Limb (tissue), 2 donors: ENCODE data around the gene SLC17A7.

Experiments
- DNase-seq, 2 donors: peaks; one replicate each; pipeline ENCODE4 v3.0.0-alpha.2; 2016; ENCODE audit errors: extremely low spot score in 2 of 2

Gene SLC17A7

GRCh38 chr19:49428547-49429451, 12.5 kb downstream of the SLC17A7 start:
- DNase-seq, result no peak

GRCh38 chr19:49427855-49428546, 13.3 kb downstream of the SLC17A7 start:
- no peak for DNase-seq

DNA sequence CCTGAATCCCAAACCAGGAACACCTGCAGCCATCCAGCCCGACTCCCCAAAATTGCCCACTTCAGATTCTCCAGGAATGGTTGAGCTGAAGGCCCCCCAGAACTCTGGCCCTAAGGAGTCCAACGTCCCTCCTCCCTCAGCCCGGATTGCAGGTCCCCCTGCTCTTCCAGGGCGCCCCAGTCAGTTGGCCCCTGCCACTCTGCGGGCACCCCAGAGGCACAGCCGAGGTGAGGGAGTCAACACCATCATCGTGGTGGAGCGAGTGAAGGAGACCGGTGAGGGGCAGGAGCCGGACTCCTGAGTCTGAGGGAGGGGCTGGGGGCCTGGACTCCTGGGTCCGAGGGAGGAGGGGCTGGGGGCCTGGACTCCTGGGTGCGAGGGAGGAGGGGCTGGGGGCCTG, 14.0 kb downstream of the SLC17A7 start:
- no peak for DNase-seq

- DNase-seq, result no peak
These were observed 15.3 kb downstream of the SLC17A7 start for GRCh38 chr19:49425922-49426592.

GRCh38 chr19:49425178-49425577, 16.1 kb downstream of the SLC17A7 start, which contains the start of gene GFY:
TSS of gene GFY (plus strand) at chr19:49425388. CDS start at chr19:49426431, 1,043 bp downstream.
- no peak for DNase-seq

DNA sequence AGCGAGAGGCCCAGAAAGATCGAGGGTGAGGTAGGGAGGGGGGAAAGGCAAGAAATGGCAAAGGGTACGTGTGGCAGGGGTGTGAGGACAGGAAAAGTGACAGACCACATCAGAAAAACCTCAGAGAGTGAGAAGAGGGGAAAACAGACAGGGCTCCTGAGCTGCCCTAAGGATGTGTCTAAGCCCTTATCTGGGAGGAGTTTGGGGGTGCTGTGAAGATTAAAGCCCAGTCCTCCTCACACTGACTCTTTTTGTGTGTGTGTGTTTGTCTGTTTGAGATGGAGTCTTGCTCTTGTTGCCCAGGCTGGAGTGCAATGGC, 17.4 kb downstream of the SLC17A7 start:
- DNase-seq, result no peak

- no peak for DNase-seq
These were observed 18.0 kb downstream of the SLC17A7 start, which contains the start of gene PTH2 for GRCh38 chr19:49423071-49423984. TSS of gene PTH2 (minus strand) at chr19:49423441. CDS start at chr19:49423339, 102 bp downstream.

DNA sequence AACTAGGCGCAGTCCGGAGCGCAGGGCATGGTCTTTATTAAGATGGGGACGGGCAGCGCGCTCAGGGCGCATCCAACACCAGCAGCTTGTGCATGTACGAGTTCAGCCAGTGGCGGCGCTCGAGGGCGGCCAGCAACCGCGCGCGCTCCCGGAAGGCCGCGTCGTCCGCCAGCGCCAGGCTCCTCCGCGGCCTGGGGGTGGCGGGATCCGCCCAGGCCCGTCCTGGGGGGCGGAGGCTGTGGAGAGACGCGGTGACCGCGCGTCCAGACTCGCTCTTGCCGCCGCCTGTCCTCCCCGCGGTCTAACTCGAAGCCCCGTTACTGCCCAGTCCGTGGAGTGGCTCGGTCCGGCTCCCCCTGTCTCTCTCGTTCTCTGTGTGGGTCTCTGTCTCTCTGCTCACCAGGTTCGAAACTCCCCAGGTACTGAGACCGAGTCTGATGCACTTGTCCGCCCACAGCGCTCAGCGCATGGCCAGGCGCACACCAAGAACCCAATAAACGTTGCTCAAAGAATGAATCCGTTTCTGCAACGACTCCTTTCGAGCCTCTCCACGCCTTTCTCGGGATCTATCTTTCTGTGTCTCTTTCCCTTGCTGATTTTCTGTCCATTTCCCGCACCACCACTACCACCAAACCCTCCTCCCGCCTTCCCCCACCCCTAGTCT, 18.8 kb downstream of the SLC17A7 start:
- DNase-seq, result peak in 1 of 2 donors; percentile 67

DNA sequence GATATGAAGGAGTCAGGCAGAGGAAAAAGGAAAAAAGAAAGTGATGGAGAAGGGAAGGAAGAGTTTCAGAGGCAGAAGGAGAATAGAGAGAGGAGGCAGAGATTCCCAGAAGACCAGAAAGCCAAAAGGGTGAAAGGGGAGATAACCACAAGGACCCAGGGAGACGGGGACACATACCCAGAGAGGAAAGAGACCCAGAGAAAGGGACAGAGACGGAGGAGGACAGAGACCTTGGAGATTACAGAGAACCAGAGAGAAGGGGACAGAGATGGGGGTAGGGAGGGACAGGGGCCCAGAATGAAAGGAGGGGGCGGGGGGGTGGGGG, 19.5 kb downstream of the SLC17A7 start:
- no peak for DNase-seq

- peak; percentile 51 to 79 for DNase-seq
These were observed 20.1 kb downstream of the SLC17A7 start for GRCh38 chr19:49421039-49421877.

GRCh38 chr19:49420227-49420626, 21.1 kb downstream of the SLC17A7 start:
- DNase-seq, result no peak

GRCh38 chr19:49419173-49419572, 22.2 kb downstream of the SLC17A7 start:
- no peak for DNase-seq

GRCh38 chr19:49418511-49418910, 22.8 kb downstream of the SLC17A7 start:
- DNase-seq, result no peak

- DNase-seq, result no peak
These were observed 24.2 kb downstream of the SLC17A7 start for GRCh38 chr19:49417088-49417487.

GRCh38 chr19:49415810-49416200, 25.5 kb downstream of the SLC17A7 start:
- no peak for DNase-seq

DNA sequence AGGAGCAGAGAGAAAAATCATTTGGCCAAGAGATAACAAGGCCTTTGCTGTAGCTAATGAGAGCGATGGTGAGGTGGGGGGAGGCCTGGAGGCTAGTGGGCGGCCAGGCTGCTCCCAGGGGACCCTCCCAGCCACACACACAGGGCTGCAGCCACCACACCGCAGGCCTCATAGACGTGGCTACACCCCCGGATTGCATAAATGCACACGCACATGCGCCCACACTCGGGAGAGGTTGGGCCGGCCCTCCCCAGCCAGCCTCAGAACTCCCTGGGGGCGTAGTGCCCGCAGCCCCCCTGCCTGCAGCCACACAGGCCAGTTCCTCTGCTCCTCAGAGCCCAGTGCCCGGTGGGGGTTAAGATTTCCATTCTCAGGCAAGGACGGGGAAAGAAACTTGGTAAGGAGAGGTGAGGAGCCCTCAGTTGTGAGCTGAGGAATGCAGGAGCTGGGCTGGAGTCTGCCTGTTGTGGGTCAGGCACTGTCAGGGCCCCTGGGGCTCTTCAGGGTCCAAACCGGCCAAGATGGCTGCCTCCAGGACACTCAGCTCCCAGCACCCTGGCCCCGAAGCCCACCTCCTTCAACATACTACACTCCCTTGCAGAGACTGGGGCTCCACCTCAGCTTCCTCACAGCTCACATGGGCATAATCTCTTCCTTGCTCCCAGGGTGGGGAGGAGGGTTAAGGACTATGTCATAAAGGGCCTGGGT, 26.1 kb downstream of the SLC17A7 start:
- no peak for DNase-seq

DNA sequence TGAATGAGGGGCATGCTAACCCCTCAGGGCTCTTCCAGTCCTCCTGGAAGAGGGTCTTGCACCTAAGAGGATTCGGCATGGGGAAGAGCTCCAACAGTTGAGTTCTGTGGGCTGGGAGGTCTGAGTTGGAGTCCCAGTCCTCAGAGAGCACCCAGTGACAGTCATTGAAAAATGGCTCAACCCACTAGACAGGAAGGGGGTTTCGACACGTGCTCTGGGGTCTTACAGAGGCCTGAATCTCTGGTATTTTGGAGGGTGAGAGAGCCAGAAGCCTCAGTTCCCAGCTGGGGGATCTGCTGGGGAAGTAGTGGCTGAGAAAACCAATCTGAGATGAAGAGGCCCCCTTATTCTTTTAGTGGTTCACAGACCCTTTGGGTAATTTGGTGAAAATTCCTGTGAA, 27.1 kb downstream of the SLC17A7 start:
- no peak for DNase-seq

GRCh38 chr19:49413348-49413747, 28.0 kb downstream of the SLC17A7 start:
- DNase-seq, result no peak

- no peak for DNase-seq
These were observed 29.5 kb downstream of the SLC17A7 start for GRCh38 chr19:49411681-49412326.
